IMR-90 (cell line): ENCODE data around the gene GPR39. TPM values are rescaled to one million over a fixed set of nuclear protein-coding genes. Genes with fewer than 3 reads are reported as not detected.

Experiments used
- ATAC-seq: fragments of 200-7000 bp; cut with Tn5 transposase; 2 replicates; pipeline ENCODE4 v1.9.1; 2020; ENCODE audit warnings: low read depth, mild to moderate bottlenecking, moderate library complexity
- BruUV-seq: library from RNA; stranded (reverse); fragments of 400-500 nt; replicated peaks from 2 replicates; lab custom pipeline; 2021; lab: Mats Ljungman, UMichigan
- CTCF ChIA-PET: fragments of 300-600 bp; formaldehyde crosslinking; extraction: SDS; loops from one replicate; lab custom pipeline; 2021; ENCODE audit warnings: antibody characterized with exemption; lab: Yijun Ruan, JAX
- POLR2A ChIA-PET: fragments of 300-600 bp; sonication (Branson Sonifier 250); formaldehyde crosslinking; loops from one replicate; lab custom pipeline; 2022; ENCODE audit warnings: antibody characterized with exemption; ENCODE audit not compliant: unreplicated experiment; lab: Charles Lee
- DNase-seq: peaks from one replicate; pipeline ENCODE4 v3.0.0; 2013
- H2AFZ ChIP-seq: replicated peaks from 2 replicates; pipeline ENCODE3; 2013; ENCODE audit warnings: low read length, mild to moderate bottlenecking; ENCODE audit not compliant: poor library complexity
- H2AK5ac ChIP-seq: 2 replicates; pipeline ENCODE4 v1.6.1; 2013; ENCODE audit warnings: low read depth, low read length, inconsistent platforms
- H2AK9ac ChIP-seq: replicated peaks from 2 replicates; pipeline ENCODE3; 2013; ENCODE audit warnings: mild to moderate bottlenecking, low read depth, low read length, moderate library complexity; ENCODE audit not compliant: poor library complexity
- H2BK120ac ChIP-seq: 2 replicates; pipeline ENCODE4 v1.6.1; 2013; ENCODE audit warnings: low read depth, low read length, inconsistent platforms
- H2BK15ac ChIP-seq: 3 replicates; pipeline ENCODE4 v1.6.1; 2013; ENCODE audit warnings: low read depth, low read length, inconsistent platforms
- H2BK20ac ChIP-seq: 2 replicates; pipeline ENCODE4 v1.6.1; 2013; ENCODE audit warnings: low read depth, mild to moderate bottlenecking, inconsistent platforms, low read length, moderate library complexity
- H2BK5ac ChIP-seq: 2 replicates; pipeline ENCODE4 v1.6.1; 2013; ENCODE audit warnings: mild to moderate bottlenecking, low read depth, low read length, inconsistent platforms; ENCODE audit not compliant: poor library complexity, severe bottlenecking
- H3K14ac ChIP-seq: replicated peaks from 2 replicates; pipeline ENCODE4 v1.6.1; 2013; ENCODE audit warnings: low read depth, low read length, inconsistent platforms
- H3K18ac ChIP-seq: 2 replicates; pipeline ENCODE4 v1.6.1; 2013; ENCODE audit warnings: low read depth, low read length, control low read depth
- H3K23ac ChIP-seq: 2 replicates; pipeline ENCODE4 v1.6.1; 2013; ENCODE audit warnings: low read depth, low read length, inconsistent platforms
- H3K27ac ChIP-seq: 2 replicates; pipeline ENCODE4 v1.5.1; 2013; ENCODE audit warnings: mild to moderate bottlenecking, control low read depth, low read length; ENCODE audit not compliant: insufficient read depth
- H3K27me3 ChIP-seq: 2 replicates; pipeline ENCODE4 v1.6.1; 2013; ENCODE audit warnings: low read length; ENCODE audit not compliant: control insufficient read depth, insufficient read depth
- H3K36me3 ChIP-seq: 2 replicates; pipeline ENCODE4 v1.6.1; 2013; ENCODE audit warnings: low read length, mixed read lengths; ENCODE audit not compliant: control insufficient read depth, insufficient read depth
- H3K4ac ChIP-seq: 2 replicates; pipeline ENCODE4 v1.6.1; 2013; ENCODE audit warnings: low read depth, low read length, inconsistent platforms
- H3K4me1 ChIP-seq: 2 replicates; pipeline ENCODE4 v1.6.1; 2013; ENCODE audit warnings: low read length, mixed read lengths; ENCODE audit not compliant: control insufficient read depth, insufficient read depth
- H3K4me2 ChIP-seq: 2 replicates; pipeline ENCODE4 v1.6.1; 2013; ENCODE audit warnings: low read depth, mild to moderate bottlenecking, control low read depth, low read length, moderate library complexity
- H3K4me3 ChIP-seq: 2 replicates; pipeline ENCODE4 v1.5.1; 2013; ENCODE audit warnings: low read depth, mild to moderate bottlenecking, control low read depth, low read length, moderate library complexity; ENCODE audit not compliant: insufficient read depth
- H3K56ac ChIP-seq: 2 replicates; pipeline ENCODE4 v1.6.1; 2013; ENCODE audit warnings: low read length, inconsistent platforms; ENCODE audit not compliant: insufficient read depth; ENCODE audit errors: extremely low read depth
- H3K79me1 ChIP-seq, 2 experiments: 2 replicates each; pipeline ENCODE4 v1.6.1; 2013; ENCODE audit warnings: low read length in 2 of 2, inconsistent platforms in 1 of 2, low read depth in 1 of 2
- H3K9ac ChIP-seq: 2 replicates; pipeline ENCODE4 v1.6.1; 2013; ENCODE audit warnings: low read depth, low read length, control low read depth
- H3K9me1 ChIP-seq: 2 replicates; pipeline ENCODE4 v1.6.1; 2013; ENCODE audit warnings: low read length, inconsistent platforms; ENCODE audit not compliant: insufficient read depth
- H3K9me3 ChIP-seq: 2 replicates; pipeline ENCODE4 v1.6.1; 2013; ENCODE audit warnings: low read length; ENCODE audit not compliant: control insufficient read depth, insufficient read depth
- H4K20me1 ChIP-seq: 2 replicates; pipeline ENCODE4 v1.6.1; 2013; ENCODE audit warnings: low read length, inconsistent platforms; ENCODE audit not compliant: insufficient read depth
- H4K5ac ChIP-seq: 2 replicates; pipeline ENCODE4 v1.6.1; 2013; ENCODE audit warnings: mild to moderate bottlenecking, low read depth, low read length, control low read depth
- H4K8ac ChIP-seq, 2 experiments: 2 replicates each; pipeline ENCODE4 v1.6.1; 2013; ENCODE audit warnings: low read depth in 2 of 2, low read length in 2 of 2, control low read depth in 1 of 2, inconsistent platforms in 1 of 2
- H4K91ac ChIP-seq: 2 replicates; pipeline ENCODE4 v1.6.1; 2013; ENCODE audit warnings: low read depth, low read length, inconsistent platforms; ENCODE audit not compliant: insufficient read depth
- BHLHE40 ChIP-seq: fragments of 150-350 bp; IDR thresholded peaks from 2 replicates; pipeline ENCODE4 v1.6.1; 2016; ENCODE audit warnings: mild to moderate bottlenecking, low read depth, low read length
- CEBPB ChIP-seq: IDR thresholded peaks from 2 replicates; pipeline ENCODE4 v1.6.1; 2012; ENCODE audit warnings: low read depth, low read length, improper control_type of control experiment
- CHD1 ChIP-seq: IDR thresholded peaks from 2 replicates; pipeline ENCODE4 v1.6.1; 2012; ENCODE audit warnings: low read depth, low read length, improper control_type of control experiment
- CTCF ChIP-seq: conservative IDR thresholded peaks from 2 replicates; pipeline ENCODE4 v1.5.1; 2012; ENCODE audit warnings: mild to moderate bottlenecking, low read depth, low read length, improper control_type of control experiment
- ELK1 ChIP-seq: fragments of 150-350 bp; IDR thresholded peaks from 2 replicates; pipeline ENCODE4 v1.6.1; 2016; ENCODE audit warnings: low read depth, mild to moderate bottlenecking, low read length, moderate library complexity, borderline replicate concordance
- FOS ChIP-seq: fragments of 150-350 bp; IDR thresholded peaks from 2 replicates; pipeline ENCODE4 v1.6.1; 2016; ENCODE audit warnings: low read depth, low read length
- MAZ ChIP-seq: IDR thresholded peaks from 2 replicates; pipeline ENCODE4 v1.6.1; 2012; ENCODE audit warnings: low read depth, mild to moderate bottlenecking, low read length, improper control_type of control experiment, moderate library complexity, borderline replicate concordance
- MXI1 ChIP-seq: IDR thresholded peaks from 2 replicates; pipeline ENCODE4 v1.6.1; 2012; ENCODE audit warnings: low read depth, mild to moderate bottlenecking, low read length, moderate library complexity, borderline replicate concordance
- NFE2L2 ChIP-seq: fragments of 150-350 bp; IDR thresholded peaks from 2 replicates; pipeline ENCODE4 v1.6.1; 2016; ENCODE audit warnings: low read depth, mild to moderate bottlenecking, low read length
- POLR2A ChIP-seq: IDR thresholded peaks from 2 replicates; pipeline ENCODE4 v1.6.1; 2012; ENCODE audit warnings: mild to moderate bottlenecking, low read depth, low read length
- RAD21 ChIP-seq: IDR thresholded peaks from 2 replicates; pipeline ENCODE4 v1.6.1; 2012; ENCODE audit warnings: low read length, improper control_type of control experiment
- RCOR1 ChIP-seq: IDR thresholded peaks from 2 replicates; pipeline ENCODE4 v1.6.1; 2012; ENCODE audit warnings: mild to moderate bottlenecking, low read length, improper control_type of control experiment; ENCODE audit not compliant: insufficient replicate concordance
- RFX5 ChIP-seq: IDR thresholded peaks from 2 replicates; pipeline ENCODE4 v1.8.0; 2012; ENCODE audit warnings: low read depth, mild to moderate bottlenecking, low read length, moderate library complexity
- SMC3 ChIP-seq: fragments of 150-350 bp; IDR thresholded peaks from 2 replicates; pipeline ENCODE4 v1.6.1; 2016; ENCODE audit warnings: low read depth, mild to moderate bottlenecking, antibody characterized with exemption, low read length, moderate library complexity
- USF2 ChIP-seq: fragments of 150-350 bp; IDR thresholded peaks from 2 replicates; pipeline ENCODE4 v1.6.1; 2017; ENCODE audit warnings: mild to moderate bottlenecking, antibody characterized with exemption, low read length, low read depth
- WGBS, 2 experiments: methylation state at CpG; one replicate each; pipeline versions ENCODE4 v1.1.5 to v1.1.7; 2013; ENCODE audit warnings: missing lambda C conversion rate in 2 of 2; ENCODE audit not compliant: insufficient read length in 1 of 2; ENCODE audit errors: extremely low coverage in 2 of 2; 5-methylcytosine and 5-hydroxymethylcytosine counted together
- dilution Hi-C: fragments of 300-500 bp; cut with HindIII; formaldehyde crosslinking; loops from one replicate; pipeline ENCODE4 v1.14.3; 2018; ENCODE audit warnings: low sequenced_read_pairs; ENCODE audit not compliant: unreplicated experiment
- in situ Hi-C: fragments of 300-500 bp; cut with MboI; formaldehyde crosslinking; loops from 3 replicates; pipeline ENCODE4 v1.14.3; 2019; ENCODE audit warnings: low sequenced_read_pairs, inconsistent platforms, mixed read lengths
- intact Hi-C: fragments of 100-400 bp; cut with micrococcal nuclease; formaldehyde crosslinking; loops from 2 replicates; pipeline ENCODE4 v1.10.0; 2022
- polyA plus RNA-seq, 3 experiments: library from polyadenylated mRNA; depleted of rRNA; stranded (reverse); fragments of >200 nt; gene quantifications; 2 replicates each; pipeline ENCODE4 v1.2.3, GENCODE V29; 2012; ENCODE audit warnings: low replicate concordance in 1 of 3
- total RNA-seq: library from RNA; depleted of rRNA; stranded (reverse); fragments of >200 nt; gene quantifications from 2 replicates; pipeline ENCODE4 v1.2.3, GENCODE V29; 2012

The GPR39 gene
- total and polyA plus RNA-seq, 2 of the 4 experiments (the other 2 are of a cell fraction): 4.4 to 9.0 TPM

- Histone ChIP-seq H3K18ac (peak overlapping the region; percentile 33; the same call in 1 of the 2 replicates), H3K14ac (peak overlapping the region; percentile 77), H2BK20ac (peak overlapping the region; percentile 37; the same call in 1 of the 2 replicates), H3K4me2 (peak overlapping the region; percentile 86), H3K4me3 (no peak overlapping the region; the same call in 1 of the 2 replicates), H3K4me1 (peaks cover 4% of the 10 kb centered on the region; the same call in 1 of the 2 replicates), H3K9me1 (no peaks in the 10 kb centered on the region), H2AK5ac (no peak overlapping the region), H3K9me3 (no peaks in the 10 kb centered on the region), H3K4ac (0 out of 2 replicates have a peak overlapping the region, but pooled peaks have one; percentile 42), H4K8ac (peak overlapping the region in 1 of 2 experiments; percentile 81; a peak in 1 of 4 replicates), H3K27ac (no peak overlapping the region), H4K20me1 (no peaks in the 10 kb centered on the region), H2BK15ac (no peak overlapping the region), H2AK9ac (no peak overlapping the region), H4K5ac (peak overlapping the region; percentile 72; the same call in 1 of the 2 replicates), H2AFZ (peak overlapping the region; percentile 85), H3K36me3 (no peaks in the 10 kb centered on the region), H3K79me1 (no peaks in the 10 kb centered on the region), H2BK5ac (no peak overlapping the region), H3K9ac (no peak overlapping the region), H4K91ac (no peak overlapping the region), H3K56ac (no peak overlapping the region), H3K27me3 (no peaks in the 10 kb centered on the region), H3K23ac (0 out of 2 replicates have a peak overlapping the region, but pooled peaks have one; percentile 79), H2BK120ac (peak overlapping the region; percentile 74)
- in situ Hi-C loops (no loop called here), intact Hi-C loops (loop anchor here (5.0 kb wide), 1 partner anchor 181 kb away; no protein-coding TSS in a partner anchor), dilution Hi-C loops (no loop called here)
- TF ChIP-seq POLR2A (no peak), BHLHE40 (no peak), SMC3 (no peak), CTCF (no peak), USF2 (no peak), CEBPB (no peak), RCOR1 (no peak), MAZ (no peak), RFX5 (no peak), NFE2L2 (no peak), ELK1 (no peak), CHD1 (no peak), FOS (no peak), RAD21 (no peak), MXI1 (no peak)
- ATAC-seq (peak; percentile 54), DNase-seq (no peak)
- 0% methylated on average over 2 of the region's 6 CpGs; no CpG with 5 or more reads in 1 of the 2 experiments for WGBS, 2 experiments
- BruUV-seq: no TSS peak
- POLR2A ChIA-PET: interaction anchor here (0.6 kb wide), 1 partner anchor 10 kb away, joined by 9 read pairs; no protein-coding TSS in a partner anchor
- CTCF ChIA-PET: interaction anchor here (0.6 to 1.5 kb wide), 9 partner anchors 10 to 752 kb away, joined by 3 to 9 read pairs (median 4); no protein-coding TSS in a partner anchor
Measured at GRCh38 chr2:132448331-132448730, 31.7 kb downstream of the GPR39 start.
